Measurements from ENCODE around the gene MAP3K7CL.
"Not testable (repeated sequence)": the region's sequence is repeated elsewhere in the genome, so short reads cannot be mapped to it uniquely, and the experiment has no call there.

Gene MAP3K7CL

DNA sequence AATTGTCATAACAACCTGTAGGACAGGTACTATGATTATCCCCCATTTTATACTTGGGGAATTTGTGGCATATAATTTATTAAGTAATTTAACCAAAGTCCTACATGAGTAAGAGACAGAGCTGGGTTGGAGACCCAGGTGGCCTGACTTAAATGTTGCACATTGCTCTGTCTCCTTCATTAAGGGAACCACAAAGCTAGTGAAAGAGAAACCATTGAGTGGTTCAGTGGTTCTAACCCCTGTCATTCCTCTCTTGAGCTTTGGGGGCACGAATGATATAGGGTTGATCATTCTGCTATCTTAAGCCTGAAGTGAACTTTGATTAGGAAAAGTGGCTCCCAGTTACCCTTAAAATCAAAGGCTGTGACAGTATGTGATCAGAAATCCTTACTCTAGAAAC lies 5.3 kb upstream of the MAP3K7CL start:
- DNase-seq (ENCODE audit: low read depth, low spot score): peak; percentile 49
- no peak overlapping the region for H3K4me3 ChIP-seq (ENCODE audit: low read length)

DNA sequence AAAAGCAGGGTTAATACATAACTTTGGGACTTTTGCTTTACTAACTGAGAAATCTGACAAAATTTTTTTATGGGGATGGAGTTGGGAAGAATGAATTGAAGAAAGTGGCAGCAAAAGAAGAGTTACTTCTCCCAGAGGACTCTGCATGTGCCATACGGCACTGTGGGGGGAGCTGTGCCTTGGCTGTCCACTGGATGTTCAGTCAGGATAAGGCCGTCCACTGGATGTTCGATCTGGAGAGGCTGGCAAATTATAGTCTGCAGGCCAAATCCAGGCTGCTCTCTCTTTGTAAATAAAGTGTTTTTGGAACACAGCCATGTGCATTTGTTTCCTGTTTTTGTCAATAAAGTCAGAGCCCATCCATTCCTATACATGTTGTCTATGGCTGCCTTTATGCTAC lies 4.5 kb upstream of the MAP3K7CL start:
- no peak for DNase-seq (ENCODE audit: low read depth, low spot score)
- no peak overlapping the region for H3K4me3 ChIP-seq (ENCODE audit: low read length)

DNA sequence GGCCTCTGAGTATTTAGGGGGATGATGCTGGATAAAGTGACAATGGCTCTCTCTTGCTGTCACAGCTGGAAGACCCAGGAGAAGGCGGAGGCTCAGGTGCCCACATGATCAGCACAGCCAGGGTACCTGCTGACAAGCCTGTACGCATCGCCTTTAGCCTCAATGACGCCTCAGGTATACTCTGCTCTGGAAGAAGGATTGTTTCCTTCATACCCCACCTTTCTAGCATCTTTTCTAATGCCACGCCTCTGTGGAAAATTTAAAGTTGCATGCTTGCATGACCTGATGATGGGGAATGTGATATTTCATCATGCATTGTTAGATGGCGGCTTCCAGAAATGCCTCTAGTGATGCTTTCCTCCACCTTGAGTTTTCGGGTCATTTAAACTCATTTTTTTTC lies 2.8 kb downstream of the MAP3K7CL start:
- DNase-seq (ENCODE audit: low read depth, low spot score): no peak
- H3K4me3 ChIP-seq (ENCODE audit: low read length): no peak overlapping the region

GRCh38 chr21:29133796-29134195 lies 3.4 kb downstream of the MAP3K7CL start:
- H3K4me3 ChIP-seq (ENCODE audit: low read length): no peak overlapping the region
- no peak for DNase-seq (ENCODE audit: low read depth, low spot score)

DNA sequence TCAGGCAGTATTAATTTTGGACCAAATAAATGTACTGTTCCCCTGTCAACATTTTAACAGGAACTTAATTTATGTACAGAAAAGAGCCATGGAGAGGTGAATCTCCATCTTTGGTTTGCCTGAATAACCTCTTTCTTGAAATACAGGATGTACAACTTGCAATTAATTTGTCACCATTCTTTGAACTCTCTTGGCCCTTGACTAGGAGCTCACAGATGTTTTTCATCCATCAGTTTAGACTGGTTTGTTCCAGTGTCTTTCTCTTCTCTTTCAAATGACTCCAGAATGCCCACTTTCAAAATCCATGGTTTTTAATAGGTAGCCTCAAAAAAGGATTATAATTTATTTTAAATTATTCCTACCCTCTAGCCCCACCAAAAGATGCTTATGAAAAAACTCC lies 5.0 kb downstream of the MAP3K7CL start:
- no peak overlapping the region for H3K4me3 ChIP-seq (ENCODE audit: low read length)
- no peak for DNase-seq (ENCODE audit: low read depth, low spot score)

DNA sequence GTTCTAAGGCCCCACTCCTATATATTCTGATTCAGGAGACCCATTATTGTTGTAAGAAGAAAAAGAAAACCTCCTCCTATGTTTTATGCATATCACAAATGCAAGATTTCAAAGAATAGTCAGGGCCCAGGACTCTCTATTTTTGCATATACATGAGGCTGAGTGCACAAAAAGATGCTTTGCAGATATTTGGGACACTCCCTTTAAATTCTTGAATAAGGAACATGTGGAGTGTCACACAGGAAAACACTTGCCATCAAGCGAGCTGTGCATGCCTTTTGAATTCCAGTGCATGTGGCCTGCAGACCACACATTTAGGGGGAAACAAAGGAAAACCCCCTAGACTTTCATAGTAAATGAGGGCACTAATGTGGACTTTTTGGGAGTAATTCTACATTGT lies 5.6 kb downstream of the MAP3K7CL start:
- no peak overlapping the region for H3K4me3 ChIP-seq (ENCODE audit: low read length)
- no peak for DNase-seq (ENCODE audit: low read depth, low spot score)

GRCh38 chr21:29144736-29145353 lies 14.4 kb downstream of the MAP3K7CL start:
- H3K4me3 ChIP-seq (ENCODE audit: low read length): no peak overlapping the region
- DNase-seq (ENCODE audit: low read depth, low spot score): no peak

DNA sequence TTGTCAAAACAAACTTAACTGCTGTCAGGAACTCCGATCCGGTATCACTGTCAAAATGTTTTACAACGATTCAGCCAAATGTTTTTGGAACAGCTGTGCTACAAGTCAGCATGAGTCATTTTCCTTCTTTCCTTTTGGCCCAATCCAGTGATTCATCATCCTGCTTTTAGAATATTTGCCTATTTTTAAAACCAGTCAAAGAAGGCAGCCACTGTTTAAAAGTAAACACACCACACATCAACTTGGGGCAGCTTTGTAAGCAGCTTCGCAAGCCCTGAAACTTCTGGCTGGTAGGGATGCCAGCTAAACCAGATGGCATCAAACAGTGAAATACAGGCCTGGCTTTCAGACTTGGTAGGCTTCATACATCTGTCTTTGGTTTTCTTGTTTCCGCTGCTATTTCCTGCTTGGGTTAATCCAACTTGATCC lies 14.9 kb downstream of the MAP3K7CL start:
- peak overlapping the region; percentile 6; the same call in 1 of the 2 replicates for H3K4me3 ChIP-seq (ENCODE audit: low read length)
- DNase-seq (ENCODE audit: low read depth, low spot score): peak; percentile 92

DNA sequence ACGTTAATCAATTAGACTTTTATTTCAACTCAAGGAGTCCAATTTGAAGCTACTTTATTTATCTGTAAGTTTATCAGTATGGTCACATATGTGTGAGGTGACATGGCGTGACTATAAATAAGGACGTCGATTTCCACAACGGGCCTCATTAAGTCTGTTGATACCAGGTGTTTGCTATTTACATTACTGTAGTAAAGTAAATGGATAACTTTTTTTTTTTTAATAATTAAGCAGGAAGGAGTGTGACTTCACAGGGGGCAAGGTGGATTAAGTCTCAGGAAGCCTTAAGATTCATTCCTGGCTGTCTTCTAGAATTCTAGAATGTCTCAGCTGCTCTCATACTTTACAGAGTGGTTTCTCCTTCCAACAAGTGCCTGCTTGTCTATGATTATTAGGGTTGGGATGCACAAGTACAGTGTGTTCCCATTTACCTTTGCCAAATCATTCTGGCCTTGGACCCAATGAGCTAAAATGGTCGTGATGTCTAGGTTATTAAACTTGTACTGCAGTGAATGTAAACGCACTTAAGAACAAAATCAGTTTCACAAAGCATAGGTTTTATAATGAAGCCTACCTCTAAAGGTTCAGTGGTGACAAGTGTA lies 15.5 kb downstream of the MAP3K7CL start:
- no peak overlapping the region for H3K4me3 ChIP-seq (ENCODE audit: low read length)
- peak; percentile 22 for DNase-seq (ENCODE audit: low read depth, low spot score)

GRCh38 chr21:29146726-29147125 lies 16.3 kb downstream of the MAP3K7CL start:
- no peak overlapping the region for H3K4me3 ChIP-seq (ENCODE audit: low read length)
- DNase-seq (ENCODE audit: low read depth, low spot score): no peak

DNA sequence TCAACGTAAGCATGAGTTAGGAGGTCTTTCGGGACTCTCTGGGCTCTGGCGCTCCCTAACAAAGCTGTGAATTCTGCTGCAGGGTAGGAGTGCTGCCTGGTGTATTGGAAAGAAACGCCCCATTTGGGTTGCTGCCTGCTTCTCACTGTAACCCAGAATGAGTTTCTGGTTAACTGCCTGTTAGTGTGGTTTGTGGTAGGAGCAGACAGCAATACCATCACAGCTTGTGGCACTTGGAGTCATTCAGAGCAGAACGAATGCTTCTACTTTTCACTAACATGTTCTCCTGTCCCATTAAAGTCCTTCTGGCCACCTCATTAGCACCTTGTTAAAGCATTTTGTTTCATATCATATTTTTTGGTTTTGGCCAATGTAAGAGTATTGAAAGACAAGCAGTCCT lies 18.1 kb downstream of the MAP3K7CL start:
- DNase-seq (ENCODE audit: low read depth, low spot score): peak; percentile 92
- peak overlapping the region; percentile 30 for H3K4me3 ChIP-seq (ENCODE audit: low read length)

- DNase-seq (ENCODE audit: low read depth, low spot score): no peak
- H3K4me3 ChIP-seq (ENCODE audit: low read length): no peak overlapping the region
Observed at GRCh38 chr21:29149808-29150425, 19.5 kb downstream of the MAP3K7CL start.

DNA sequence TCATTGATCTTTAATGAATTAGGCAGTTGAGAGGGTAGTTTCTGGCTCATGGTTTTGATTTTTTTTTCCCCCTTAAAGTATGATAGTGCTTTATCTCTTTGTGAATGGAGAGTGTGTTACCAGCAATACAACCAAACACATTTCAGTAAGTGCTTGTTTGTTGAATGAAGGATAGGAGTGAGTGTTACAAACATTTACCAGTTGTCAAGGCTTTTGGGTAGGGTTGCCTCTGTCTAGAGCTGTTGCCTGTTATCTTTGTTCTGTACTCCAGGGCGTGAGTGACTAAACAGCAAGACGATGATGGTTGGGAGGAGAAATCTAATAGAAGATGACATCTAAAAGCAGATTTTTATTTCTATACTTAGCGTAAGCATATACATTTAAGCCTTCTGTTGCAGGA lies 21.5 kb downstream of the MAP3K7CL start:
- no peak overlapping the region for H3K4me3 ChIP-seq (ENCODE audit: low read length)
- DNase-seq (ENCODE audit: low read depth, low spot score): no peak

GRCh38 chr21:29152916-29153315 lies 22.5 kb downstream of the MAP3K7CL start:
- DNase-seq (ENCODE audit: low read depth, low spot score): no peak
- no peak overlapping the region for H3K4me3 ChIP-seq (ENCODE audit: low read length)

- no peak overlapping the region for H3K4me3 ChIP-seq (ENCODE audit: low read length)
- no peak for DNase-seq (ENCODE audit: low read depth, low spot score)
Observed at GRCh38 chr21:29154270-29154669, 23.8 kb downstream of the MAP3K7CL start.

GRCh38 chr21:29155118-29155932 lies 24.9 kb downstream of the MAP3K7CL start:
- DNase-seq (ENCODE audit: low read depth, low spot score): no peak
- no peak overlapping the region for H3K4me3 ChIP-seq (ENCODE audit: low read length)

GRCh38 chr21:29155933-29156260 lies 25.5 kb downstream of the MAP3K7CL start:
- H3K4me3 ChIP-seq (ENCODE audit: low read length): no peak overlapping the region
- no peak for DNase-seq (ENCODE audit: low read depth, low spot score)

GRCh38 chr21:29157080-29157479 lies 26.6 kb downstream of the MAP3K7CL start:
- DNase-seq (ENCODE audit: low read depth, low spot score): no peak
- no peak overlapping the region for H3K4me3 ChIP-seq (ENCODE audit: low read length)

DNA sequence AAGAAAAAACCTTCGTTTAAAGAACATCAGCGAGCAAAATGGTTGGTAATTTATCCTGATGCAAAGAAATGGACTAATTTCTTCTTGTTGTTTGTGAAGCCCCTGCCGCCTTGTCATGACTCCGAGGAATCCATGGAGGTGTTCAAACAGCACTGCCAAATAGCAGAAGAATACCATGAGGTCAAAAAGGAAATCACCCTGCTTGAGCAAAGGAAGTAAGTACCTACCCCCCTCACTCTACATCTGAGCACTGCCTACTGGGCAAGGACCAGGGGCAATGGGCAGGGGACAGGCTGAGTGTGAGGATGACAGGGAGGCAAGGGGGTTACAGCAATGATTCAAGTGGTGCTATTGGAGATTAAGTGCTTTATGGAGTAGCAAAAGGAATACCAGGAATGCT lies 29.4 kb downstream of the MAP3K7CL start:
- DNase-seq (ENCODE audit: low read depth, low spot score): no peak
- no peak overlapping the region for H3K4me3 ChIP-seq (ENCODE audit: low read length)

DNA sequence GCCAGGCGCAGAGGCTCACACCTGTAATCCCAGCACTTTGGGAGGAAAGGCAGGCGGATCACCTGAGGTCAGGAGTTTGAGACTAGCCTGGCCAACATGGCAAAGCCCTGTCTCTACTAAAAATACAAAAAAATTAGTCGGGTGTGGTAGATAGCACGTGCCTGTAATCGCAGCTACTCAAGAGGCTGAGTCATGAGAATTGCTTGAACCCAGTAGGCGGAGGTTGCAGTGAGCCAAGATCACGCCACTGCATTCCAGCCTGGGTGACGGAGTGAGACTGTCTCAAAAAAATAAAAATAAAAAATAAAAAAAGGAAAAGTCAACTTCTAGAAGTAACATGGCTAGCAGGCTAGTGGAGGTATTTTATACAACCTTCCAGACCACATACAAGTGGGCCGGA lies 32.4 kb downstream of the MAP3K7CL start:
- H3K4me3 ChIP-seq (ENCODE audit: low read length); DNase-seq (ENCODE audit: low read depth, low spot score): not testable (repeated sequence)

All from Jurkat, Clone E6-1 (cell line).